Myometrial cell (primary cell): ENCODE data around the gene SLC4A9. TPM values are rescaled to one million over a fixed set of nuclear protein-coding genes. Genes with fewer than 3 reads are reported as not detected.

Source experiments
- total RNA-seq: library from RNA; depleted of rRNA; stranded (reverse); fragments of >200 nt; gene quantifications from 2 replicates; pipeline ENCODE4 v1.2.3, GENCODE V29; 2015

SLC4A9 gene
- not detected in 2 replicates for total RNA-seq

GRCh38 chr5:140360101-140360500, at the start of gene SLC4A9:
Gene SLC4A9 (plus strand): TSS chr5:140360194. CDS start chr5:140360237, 43 bp downstream.

GRCh38 chr5:140346348-140347221, 13.4 kb upstream of the SLC4A9 start, which contains the start of gene HBEGF:
Gene HBEGF (minus strand): TSS chr5:140346603. CDS start chr5:140346328, 275 bp downstream.

GRCh38 chr5:140401362-140402257, 41.6 kb downstream of the SLC4A9 start, which contains the start of gene ANKHD1:
Gene ANKHD1 (plus strand): TSS chr5:140401833. CDS start chr5:140401968, 135 bp downstream.

Other genes starting within 250 kb of the SLC4A9 start
- gene PURA, start 246.1 kb upstream of the SLC4A9 start, total RNA-seq = 4.0 and 7.3 TPM in 2 replicates
- 2.3 and 3.7 TPM in 2 replicates for gene IGIP, start 234.3 kb upstream of the SLC4A9 start, total RNA-seq
- 13.8 and 24.3 TPM in 2 replicates for gene CYSTM1, start 185.0 kb upstream of the SLC4A9 start, total RNA-seq
- 144 and 154 TPM in 2 replicates for gene PFDN1, start 57.1 kb upstream of the SLC4A9 start, total RNA-seq
- 6.9 and 16.7 TPM in 2 replicates for gene HBEGF, start 13.6 kb upstream of the SLC4A9 start, total RNA-seq
- 25.9 and 27.1 TPM in 2 replicates for gene ANKHD1, start 41.6 kb downstream of the SLC4A9 start, total RNA-seq
- gene EIF4EBP3, start 187.5 kb downstream of the SLC4A9 start, total RNA-seq = 0.53 and 3.5 TPM in 2 replicates
- gene SRA1, start 197.3 kb downstream of the SLC4A9 start, total RNA-seq = 50.2 and 66.6 TPM in 2 replicates
- 6.0 and 12.7 TPM in 2 replicates for gene APBB3, start 204.4 kb downstream of the SLC4A9 start, total RNA-seq
- gene SLC35A4, start 204.6 kb downstream of the SLC4A9 start, total RNA-seq = 32.8 and 38.3 TPM in 2 replicates